Raji (cell line): ENCODE measurements around the gene SH3RF3.

Experiments
- POLR2A ChIP-seq: IDR thresholded peaks from 2 replicates; pipeline ENCODE4 v1.6.1; 2011; ENCODE audit warnings: low read depth, low read length, control low read depth; ENCODE audit not compliant: insufficient read depth

Gene SH3RF3

DNA sequence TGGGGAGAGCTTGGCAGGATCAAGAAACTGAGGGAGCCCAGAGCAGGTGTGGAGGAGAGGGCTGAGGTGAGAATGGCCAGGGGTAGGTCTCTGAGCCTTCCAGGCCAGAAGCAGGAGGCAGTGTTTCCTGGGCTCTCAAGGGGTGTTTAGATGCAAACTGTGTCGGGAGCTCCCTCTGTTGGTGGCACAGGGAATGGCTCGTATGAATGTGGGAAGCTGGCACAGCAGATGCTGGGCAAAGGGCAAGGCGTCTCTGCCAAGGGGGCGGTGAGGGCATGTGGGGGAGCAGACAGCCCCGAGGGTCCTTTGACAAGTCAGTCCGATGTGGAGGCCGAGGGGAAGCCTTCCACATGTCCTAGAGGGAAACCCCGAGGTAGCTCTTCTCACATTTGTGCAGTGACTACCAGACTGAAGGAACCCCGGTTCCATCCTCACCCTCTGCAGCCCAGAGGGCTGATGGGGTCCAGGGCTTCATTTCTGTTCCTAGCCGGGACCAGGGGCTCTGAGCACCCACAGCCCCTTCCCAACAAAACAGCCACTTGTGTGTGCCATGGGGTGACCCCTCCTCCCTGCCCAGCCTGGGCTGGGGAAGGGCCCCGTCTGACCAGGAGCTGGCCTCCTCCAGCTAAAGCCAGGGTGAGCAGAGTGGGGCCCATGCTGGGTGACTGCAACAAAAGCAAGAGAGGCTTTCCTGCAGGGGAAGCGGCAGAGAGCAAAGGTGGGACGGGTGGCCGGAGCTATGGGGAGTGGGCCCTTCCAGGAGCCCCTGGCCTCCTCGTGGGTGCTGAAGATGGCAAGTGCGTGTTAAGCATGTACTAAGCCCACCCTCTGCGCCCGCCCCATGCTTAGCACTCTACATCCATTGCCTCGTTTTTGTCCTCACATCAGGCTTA is 381.4 kb downstream of the SH3RF3 start:
- TF ChIP-seq POLR2A = no peak

DNA sequence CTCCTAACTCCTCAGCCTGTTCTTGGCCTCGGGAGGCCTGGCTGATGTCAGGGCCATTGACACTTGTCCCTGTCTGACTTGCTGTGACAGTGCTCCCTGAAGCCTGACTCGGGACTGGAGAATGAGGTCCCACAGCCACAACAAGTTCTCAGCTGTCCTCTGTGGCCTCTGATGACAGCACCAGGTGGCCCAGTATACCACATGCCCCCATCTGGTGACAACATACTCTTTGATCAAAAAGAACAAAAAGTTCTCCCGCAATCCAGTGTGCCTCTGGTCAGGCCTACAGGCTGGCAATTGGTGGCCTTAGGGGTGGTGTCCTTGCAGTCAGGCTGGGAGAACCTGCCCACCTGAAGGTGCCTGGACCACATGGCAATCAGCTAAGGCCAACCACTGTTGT is 382.2 kb downstream of the SH3RF3 start:
- no peak for TF ChIP-seq POLR2A

DNA sequence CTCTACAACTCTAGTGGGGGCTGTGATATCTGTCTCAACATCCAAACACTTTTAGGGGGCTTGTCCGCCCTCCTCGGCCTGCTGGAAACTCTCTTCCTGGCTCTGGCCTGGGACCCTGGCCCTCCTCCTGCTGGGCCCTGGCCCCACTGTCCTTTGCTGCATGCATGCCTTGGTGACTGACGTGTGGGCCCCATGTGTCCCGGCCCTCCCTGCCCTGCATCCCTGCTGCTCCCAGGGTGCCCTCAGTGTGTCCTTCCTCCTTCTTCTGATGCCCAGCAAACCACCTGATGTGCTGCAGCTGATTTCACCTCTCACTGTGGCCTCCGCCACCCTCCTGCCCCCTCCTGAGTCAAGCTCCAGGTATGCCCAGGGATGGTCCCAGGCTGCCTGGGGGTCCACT is 383.1 kb downstream of the SH3RF3 start:
- TF ChIP-seq POLR2A = no peak

GRCh38 chr2:109513230-109513629 is 384.2 kb downstream of the SH3RF3 start:
- TF ChIP-seq POLR2A = no peak

- no peak for TF ChIP-seq POLR2A
Observed at GRCh38 chr2:109513749-109514588, 385.0 kb downstream of the SH3RF3 start.

- TF ChIP-seq POLR2A = no peak
Observed at GRCh38 chr2:109514857-109515256, 385.9 kb downstream of the SH3RF3 start.

GRCh38 chr2:109516445-109517117 is 387.6 kb downstream of the SH3RF3 start:
- TF ChIP-seq POLR2A = no peak

DNA sequence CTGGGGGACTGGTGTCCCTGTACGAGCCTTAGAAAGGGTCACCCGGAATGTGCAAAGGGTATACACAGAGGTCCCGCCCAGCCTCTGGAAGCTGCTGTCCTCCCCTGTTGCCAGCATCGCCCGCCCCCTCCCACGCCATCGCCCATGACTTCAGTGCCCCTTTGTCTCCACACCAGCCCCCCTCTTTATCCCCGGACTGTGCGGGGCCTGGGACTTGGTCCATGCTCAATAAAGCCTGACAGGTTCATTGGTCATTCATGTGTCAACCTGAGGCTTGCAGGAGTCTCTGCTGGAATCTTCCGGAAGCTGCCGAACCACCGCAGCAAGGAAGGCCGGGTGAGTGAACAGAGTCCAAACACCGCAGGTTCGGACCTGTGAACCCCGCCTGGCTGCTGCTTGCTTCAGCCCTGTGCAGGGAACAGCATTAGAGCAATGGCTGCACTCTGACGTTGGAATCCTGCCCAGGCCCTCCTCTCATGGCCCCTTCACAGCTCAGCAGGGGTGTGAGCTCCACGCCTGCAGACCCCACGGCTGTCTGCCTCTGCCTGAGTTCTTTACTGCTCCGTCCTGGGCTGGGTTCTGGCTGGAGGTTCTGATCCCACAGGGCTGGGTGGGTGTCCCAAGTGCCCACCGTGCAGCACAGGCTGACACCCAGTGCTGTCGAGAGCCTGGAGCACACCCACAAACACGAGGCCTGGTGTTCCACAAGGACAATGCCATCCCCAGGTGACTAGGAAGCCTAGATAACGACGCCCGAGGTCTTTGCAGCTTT is 388.3 kb downstream of the SH3RF3 start:
- no peak for TF ChIP-seq POLR2A

GRCh38 chr2:109519513-109519912 is 390.5 kb downstream of the SH3RF3 start:
- TF ChIP-seq POLR2A = no peak

DNA sequence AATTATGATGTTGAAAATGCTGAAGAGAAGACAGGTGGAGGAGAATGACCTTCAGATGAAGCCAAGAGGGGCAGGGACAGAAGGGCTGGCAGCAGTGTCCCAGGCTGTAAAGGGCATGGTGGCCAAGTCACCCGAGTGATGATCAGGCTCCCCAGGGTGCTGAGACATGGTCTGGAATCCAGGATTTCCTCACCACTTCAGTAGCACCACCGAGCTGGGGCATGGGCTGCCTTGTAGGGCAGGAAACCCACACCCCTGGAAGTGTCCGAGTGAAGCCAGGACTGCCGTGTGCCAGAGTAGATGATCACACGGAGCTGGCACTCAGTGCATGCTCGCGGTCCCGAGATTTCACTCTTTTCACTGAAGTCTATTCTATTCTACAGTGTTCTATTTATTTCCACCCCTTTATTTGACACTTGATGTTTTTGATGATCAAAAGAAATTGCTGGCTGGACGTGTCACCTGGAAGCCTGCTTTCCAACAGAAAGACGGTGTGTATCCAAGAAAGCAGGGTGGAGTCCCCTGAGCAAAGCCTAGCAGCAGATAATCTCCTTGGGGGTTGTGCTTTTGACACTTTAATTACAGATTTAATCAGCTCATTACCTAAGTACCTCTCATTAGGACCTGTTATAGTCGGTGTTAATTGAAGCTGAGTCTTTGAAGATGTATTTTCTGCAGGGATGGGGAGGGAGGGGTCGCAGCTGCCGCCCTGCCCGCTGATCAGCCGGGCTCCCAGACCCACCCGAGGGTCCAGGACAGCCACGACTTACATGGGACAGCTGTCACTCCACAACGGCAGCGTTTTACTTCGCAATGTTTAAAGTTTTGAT is 392.4 kb downstream of the SH3RF3 start:
- no peak for TF ChIP-seq POLR2A

GRCh38 chr2:109522063-109522374 is 393.0 kb downstream of the SH3RF3 start:
- no peak for TF ChIP-seq POLR2A

DNA sequence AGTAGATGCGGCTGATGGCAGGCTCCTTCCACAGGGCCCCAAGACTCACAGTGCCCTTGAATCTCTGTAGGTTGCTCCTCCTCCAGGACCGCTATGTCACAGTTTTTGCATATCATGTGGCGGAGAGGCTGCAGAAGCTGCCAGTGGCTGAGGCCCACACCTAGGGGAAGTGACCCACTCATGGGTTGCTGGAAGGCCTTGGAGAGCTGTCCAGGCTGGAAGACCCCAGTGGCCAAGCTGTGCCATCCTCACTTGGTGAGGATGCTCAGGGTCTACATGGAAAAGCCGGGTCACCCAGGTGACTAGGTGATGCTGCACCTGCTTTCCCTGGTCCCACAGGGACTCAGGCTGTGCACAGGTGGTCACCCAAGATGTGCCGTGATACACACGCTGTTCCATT is 394.1 kb downstream of the SH3RF3 start:
- TF ChIP-seq POLR2A = no peak

GRCh38 chr2:109523536-109524361 is 394.7 kb downstream of the SH3RF3 start:
- TF ChIP-seq POLR2A = no peak
